HG03039 (cell line): ENCODE measurements around the gene C17orf78.
"Not testable (repeated sequence)": the region's sequence is repeated elsewhere in the genome, so short reads cannot be mapped to it uniquely, and the experiment has no call there.

ENCODE experiments used
- ATAC-seq: cut with Tn5 transposase; IDR thresholded peaks from one replicate; pipeline ENCODE4 v1.9.1; 2021; ENCODE audit warnings: mild to moderate bottlenecking, moderate library complexity; ENCODE audit not compliant: unreplicated experiment

C17orf78 gene

GRCh38 chr17:37430051-37430627 lies 54.4 kb downstream of the C17orf78 start:
- ATAC-seq = no peak

GRCh38 chr17:37432671-37433070 lies 56.9 kb downstream of the C17orf78 start:
- no peak for ATAC-seq

GRCh38 chr17:37438141-37438540 lies 62.4 kb downstream of the C17orf78 start:
- ATAC-seq = no peak

GRCh38 chr17:37440424-37440823 lies 64.6 kb downstream of the C17orf78 start:
- no peak for ATAC-seq

- not testable (repeated sequence) for ATAC-seq
These were observed 65.7 kb downstream of the C17orf78 start for GRCh38 chr17:37441369-37442014.
